AG09319 (cell line): ENCODE data around the gene CLEC11A.

ENCODE experiments used
- DNase-seq: peaks from one replicate; pipeline ENCODE4 v3.0.0-alpha.2; 2010; ENCODE audit warnings: low read depth; ENCODE audit errors: extremely low read depth
- TF ChIP-seq, protein P1 (sequence below): IDR thresholded peaks from 2 replicates; pipeline ENCODE4 v1.5.1; 2011; ENCODE audit warnings: low read depth, mild to moderate bottlenecking, inconsistent platforms, low read length, moderate library complexity

Gene CLEC11A

DNA sequence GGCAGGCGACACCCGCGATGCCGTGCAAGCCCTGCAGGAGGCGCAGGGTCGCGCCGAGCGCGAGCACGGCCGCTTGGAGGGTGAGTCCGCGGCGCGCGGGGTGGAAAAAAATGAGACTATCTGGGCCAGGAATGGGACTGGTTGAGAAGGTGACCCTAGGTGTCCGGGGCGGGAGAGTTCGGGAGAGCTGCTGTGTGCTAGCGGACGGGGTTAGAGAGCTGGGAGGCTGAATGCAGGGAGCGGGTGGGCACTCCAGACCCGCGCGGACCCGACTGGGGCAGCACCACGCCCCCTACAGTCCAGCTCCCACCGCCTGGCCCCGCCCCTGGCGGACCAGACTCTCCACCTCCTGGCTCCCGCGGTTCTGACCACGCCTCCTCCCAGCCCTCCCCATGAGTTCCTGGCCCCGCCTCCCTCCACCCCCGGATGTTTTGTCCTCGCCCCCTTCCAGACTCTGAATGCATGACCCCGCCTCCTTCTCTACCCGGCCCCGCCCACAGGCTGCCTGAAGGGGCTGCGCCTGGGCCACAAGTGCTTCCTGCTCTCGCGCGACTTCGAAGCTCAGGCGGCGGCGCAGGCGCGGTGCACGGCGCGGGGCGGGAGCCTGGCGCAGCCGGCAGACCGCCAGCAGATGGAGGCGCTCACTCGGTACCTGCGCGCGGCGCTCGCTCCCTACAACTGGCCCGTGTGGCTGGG lies 1.5 kb downstream of the CLEC11A start:
- DNase-seq = peak; percentile 99
- TF ChIP-seq, protein P1, sequence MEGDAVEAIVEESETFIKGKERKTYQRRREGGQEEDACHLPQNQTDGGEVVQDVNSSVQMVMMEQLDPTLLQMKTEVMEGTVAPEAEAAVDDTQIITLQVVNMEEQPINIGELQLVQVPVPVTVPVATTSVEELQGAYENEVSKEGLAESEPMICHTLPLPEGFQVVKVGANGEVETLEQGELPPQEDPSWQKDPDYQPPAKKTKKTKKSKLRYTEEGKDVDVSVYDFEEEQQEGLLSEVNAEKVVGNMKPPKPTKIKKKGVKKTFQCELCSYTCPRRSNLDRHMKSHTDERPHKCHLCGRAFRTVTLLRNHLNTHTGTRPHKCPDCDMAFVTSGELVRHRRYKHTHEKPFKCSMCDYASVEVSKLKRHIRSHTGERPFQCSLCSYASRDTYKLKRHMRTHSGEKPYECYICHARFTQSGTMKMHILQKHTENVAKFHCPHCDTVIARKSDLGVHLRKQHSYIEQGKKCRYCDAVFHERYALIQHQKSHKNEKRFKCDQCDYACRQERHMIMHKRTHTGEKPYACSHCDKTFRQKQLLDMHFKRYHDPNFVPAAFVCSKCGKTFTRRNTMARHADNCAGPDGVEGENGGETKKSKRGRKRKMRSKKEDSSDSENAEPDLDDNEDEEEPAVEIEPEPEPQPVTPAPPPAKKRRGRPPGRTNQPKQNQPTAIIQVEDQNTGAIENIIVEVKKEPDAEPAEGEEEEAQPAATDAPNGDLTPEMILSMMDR = peak; percentile 44

DNA sequence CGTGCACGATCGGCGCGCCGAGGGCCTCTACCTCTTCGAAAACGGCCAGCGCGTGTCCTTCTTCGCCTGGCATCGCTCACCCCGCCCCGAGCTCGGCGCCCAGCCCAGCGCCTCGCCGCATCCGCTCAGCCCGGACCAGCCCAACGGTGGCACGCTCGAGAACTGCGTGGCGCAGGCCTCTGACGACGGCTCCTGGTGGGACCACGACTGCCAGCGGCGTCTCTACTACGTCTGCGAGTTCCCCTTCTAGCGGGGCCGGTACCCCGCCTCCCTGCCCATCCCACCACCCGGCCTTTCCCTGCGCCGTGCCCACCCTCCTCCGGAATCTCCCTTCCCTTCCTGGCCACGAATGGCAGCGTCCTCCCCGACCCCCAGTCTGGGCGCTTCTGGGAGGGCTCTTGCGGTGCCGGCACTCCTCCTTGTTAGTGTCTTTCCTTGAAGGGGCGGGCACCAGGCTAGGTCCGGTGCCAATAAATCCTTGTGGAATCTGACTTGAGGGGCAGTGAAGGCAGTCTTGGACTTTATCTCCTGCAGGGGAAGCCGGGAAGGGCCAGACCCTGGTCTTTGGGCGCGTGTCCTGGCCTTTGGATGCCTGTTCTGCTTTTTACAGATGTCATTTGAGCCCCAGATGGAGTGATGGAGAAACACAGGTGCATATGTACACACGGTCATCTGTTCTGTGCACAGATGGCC lies 2.2 kb downstream of the CLEC11A start:
- TF ChIP-seq, protein P1 = no peak
- DNase-seq = no peak

DNA sequence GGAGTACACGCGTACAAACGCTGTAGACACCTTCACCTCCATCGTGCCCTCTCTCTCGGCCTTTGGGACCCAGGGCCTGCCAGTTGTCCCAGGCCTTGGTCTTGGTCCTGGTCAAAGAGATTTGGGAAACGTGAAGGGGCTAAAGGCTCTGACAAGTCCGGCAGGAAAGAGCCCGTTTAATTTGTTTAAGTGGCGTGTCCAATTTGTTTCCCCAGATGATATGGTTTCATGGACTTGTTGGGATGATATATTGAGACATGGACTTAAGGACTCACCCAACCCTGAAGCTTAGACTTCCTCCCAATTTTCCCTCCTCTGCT lies 2.7 kb downstream of the CLEC11A start:
- TF ChIP-seq, protein P1 = no peak
- no peak for DNase-seq

DNA sequence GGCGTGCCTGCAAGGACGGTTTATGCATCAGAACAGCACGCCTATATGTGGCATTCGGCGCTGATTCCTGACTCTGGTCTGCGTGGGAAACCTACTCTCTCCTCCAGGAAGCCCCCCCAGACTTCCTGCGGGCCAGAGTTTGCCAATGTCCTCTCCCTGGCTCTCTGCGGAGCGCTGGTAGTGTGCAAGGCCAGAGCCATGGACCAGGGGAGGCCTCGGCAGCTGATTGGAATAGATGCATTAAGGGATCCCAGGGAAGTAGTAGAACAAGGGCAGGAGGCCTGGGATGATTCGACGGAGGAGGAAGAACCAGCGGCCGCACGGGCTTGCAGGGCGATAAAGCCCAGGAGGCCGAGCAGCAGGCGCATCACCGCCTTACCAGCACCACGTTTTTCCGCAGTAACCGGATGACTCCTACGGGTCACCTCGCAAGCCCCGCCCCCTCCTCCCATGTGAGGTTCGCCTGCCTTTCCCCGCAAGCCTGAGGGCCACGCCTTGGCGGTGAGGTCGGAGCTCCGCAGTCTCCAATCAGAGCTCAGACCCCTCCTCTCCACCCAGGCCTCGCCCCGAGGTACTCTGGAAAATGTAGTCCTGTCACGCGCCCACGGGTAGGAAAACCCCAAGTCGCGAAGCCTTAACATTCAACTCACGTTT lies 5.0 kb downstream of the CLEC11A start:
- TF ChIP-seq, protein P1 = no peak
- DNase-seq = peak; percentile 36

DNA sequence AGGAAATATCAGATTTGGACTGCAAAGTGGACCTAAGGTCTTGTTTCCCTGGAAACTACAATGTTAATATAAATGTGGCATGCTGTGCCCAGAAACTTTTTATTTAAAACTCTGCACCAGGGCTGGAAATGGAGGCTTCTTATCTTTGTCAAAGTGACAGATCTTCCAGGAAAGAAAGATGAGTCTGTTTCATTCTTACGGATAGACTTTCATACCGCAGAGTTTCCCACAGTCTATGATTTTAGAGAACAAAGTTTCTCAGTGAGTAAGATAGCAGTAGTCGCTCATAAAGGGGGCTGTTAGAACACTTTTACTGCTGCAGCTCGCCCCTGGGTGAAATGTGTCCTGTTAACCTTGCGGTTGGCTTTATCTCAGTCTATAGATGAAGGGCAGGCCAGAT lies 6.7 kb downstream of the CLEC11A start:
- TF ChIP-seq, protein P1 = no peak
- no peak for DNase-seq

DNA sequence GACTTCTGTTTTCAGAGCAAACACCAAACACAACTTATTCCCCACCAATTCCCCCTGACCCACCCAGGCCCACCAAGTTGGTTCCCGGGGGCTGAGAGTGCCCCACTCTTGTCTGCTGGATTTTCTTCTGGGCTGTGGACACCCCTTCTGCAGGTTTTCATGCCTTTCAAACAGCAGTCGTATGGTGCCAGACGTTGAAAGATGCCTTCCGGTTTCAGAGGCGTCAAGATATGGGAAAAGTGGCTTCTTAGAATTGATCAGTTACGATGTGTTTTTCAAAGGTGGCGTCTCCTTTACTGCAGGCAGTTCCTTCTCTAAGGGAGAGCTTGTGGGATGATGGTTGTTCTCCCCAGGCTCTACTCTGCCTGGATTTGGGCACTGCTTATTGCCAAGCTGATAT lies 12.7 kb downstream of the CLEC11A start:
- DNase-seq = no peak
- TF ChIP-seq, protein P1 = no peak

DNA sequence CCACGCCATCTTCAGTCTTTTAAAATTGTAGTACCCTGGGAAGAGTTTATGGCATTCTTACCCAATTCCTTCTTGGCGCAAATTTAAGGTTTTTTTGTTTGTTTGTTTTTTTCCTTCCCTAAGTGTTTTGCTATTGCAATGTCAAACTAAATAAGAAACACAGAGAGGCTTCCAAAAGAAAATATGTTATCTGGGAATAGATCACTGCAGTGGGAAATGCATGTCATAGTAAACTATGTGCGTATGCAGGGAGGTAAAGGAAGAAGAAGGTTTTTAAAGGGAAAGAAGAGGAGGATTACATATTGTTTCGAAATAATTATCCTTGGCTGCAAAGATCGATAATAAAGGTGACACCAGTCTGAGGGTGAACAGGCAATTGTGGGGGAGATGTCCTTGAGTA lies 13.2 kb downstream of the CLEC11A start:
- TF ChIP-seq, protein P1 = no peak
- no peak for DNase-seq
